SU-DHL-6 (cell line): ENCODE results near the gene FEN1.

Experiments
- H2AFZ ChIP-seq: fragments of 200-600 bp; sonication (generic); 2 replicates; pipeline ENCODE4 v1.6.1; 2014; ENCODE audit warnings: low read depth, mild to moderate bottlenecking, moderate library complexity, mixed read lengths, antibody characterized with exemption, low read length; ENCODE audit not compliant: severe bottlenecking
- H3F3A ChIP-seq: fragments of 200-600 bp; shearing (Covaris generic); 2 replicates; pipeline ENCODE4 v1.6.0; 2016; ENCODE audit warnings: antibody characterized with exemption, mild to moderate bottlenecking; ENCODE audit not compliant: insufficient read depth
- H3K27ac ChIP-seq: fragments of 200-600 bp; sonication (generic); 2 replicates; pipeline ENCODE4 v1.5.1; 2016; ENCODE audit warnings: low read depth, mild to moderate bottlenecking, low read length, moderate library complexity, mixed read lengths
- H3K27me3 ChIP-seq: fragments of 200-600 bp; sonication (generic), shearing (Covaris generic); 2 replicates; pipeline ENCODE4 v1.6.0; 2014; ENCODE audit warnings: mild to moderate bottlenecking, low read length
- H3K36me3 ChIP-seq: fragments of 200-600 bp; sonication (generic); 2 replicates; pipeline ENCODE4 v1.6.1; 2014; ENCODE audit warnings: mild to moderate bottlenecking, low read length, mixed read lengths
- H3K4me2 ChIP-seq: fragments of 300-600, 200-600 bp; shearing (Covaris generic), sonication (generic); 2 replicates; pipeline ENCODE4 v1.6.0; 2014; ENCODE audit warnings: low read length, low read depth, mild to moderate bottlenecking; ENCODE audit not compliant: poor library complexity, severe bottlenecking
- H3K4me3 ChIP-seq: fragments of 200-600 bp; sonication (generic); 2 replicates; pipeline ENCODE4 v1.5.1; 2014; ENCODE audit warnings: antibody characterized with exemption, low read length, mild to moderate bottlenecking, mixed read lengths; ENCODE audit not compliant: insufficient read depth, poor library complexity, severe bottlenecking
- H3K79me2 ChIP-seq: fragments of 200-600 bp; sonication (generic); 2 replicates; pipeline ENCODE4 v1.6.1; 2014; ENCODE audit warnings: mild to moderate bottlenecking, low read length, moderate library complexity; ENCODE audit not compliant: insufficient read depth
- H3K9ac ChIP-seq: fragments of 200-600 bp; sonication (generic); 2 replicates; pipeline ENCODE4 v1.7.0; 2014; ENCODE audit warnings: mild to moderate bottlenecking, low read length
- H3K9me2 ChIP-seq: fragments of 200-600 bp; sonication (generic); replicated peaks from 2 replicates; pipeline ENCODE4 v1.6.1; 2014; ENCODE audit warnings: low read length; ENCODE audit not compliant: insufficient read depth
- H3K9me3 ChIP-seq: fragments of 200-600 bp; sonication (generic); 2 replicates; pipeline ENCODE4 v1.6.1; 2014; ENCODE audit warnings: low read length, mixed read lengths; ENCODE audit not compliant: insufficient read depth
- H4K20me1 ChIP-seq: fragments of 200-600 bp; sonication (generic); 2 replicates; pipeline ENCODE4 v1.6.1; 2014; ENCODE audit warnings: low read depth, mild to moderate bottlenecking, antibody characterized with exemption, low read length, moderate library complexity, mixed read lengths
- EZH2phosphoT487 ChIP-seq: fragments of 200-600 bp; sonication (generic), shearing (Covaris generic); conservative IDR thresholded peaks from 2 replicates; pipeline ENCODE4 v1.6.1; 2018; ENCODE audit warnings: mild to moderate bottlenecking, antibody characterized with exemption, low read length, moderate library complexity, mixed read lengths
- TF ChIP-seq, protein P1 (sequence below): fragments of 200-600 bp; sonication (generic); IDR thresholded peaks from one replicate; pipeline ENCODE4 v1.5.1; 2017; ENCODE audit warnings: antibody characterized with exemption, mild to moderate bottlenecking, low read length, moderate library complexity; ENCODE audit not compliant: insufficient read depth, poor library complexity, severe bottlenecking

Gene FEN1

DNA sequence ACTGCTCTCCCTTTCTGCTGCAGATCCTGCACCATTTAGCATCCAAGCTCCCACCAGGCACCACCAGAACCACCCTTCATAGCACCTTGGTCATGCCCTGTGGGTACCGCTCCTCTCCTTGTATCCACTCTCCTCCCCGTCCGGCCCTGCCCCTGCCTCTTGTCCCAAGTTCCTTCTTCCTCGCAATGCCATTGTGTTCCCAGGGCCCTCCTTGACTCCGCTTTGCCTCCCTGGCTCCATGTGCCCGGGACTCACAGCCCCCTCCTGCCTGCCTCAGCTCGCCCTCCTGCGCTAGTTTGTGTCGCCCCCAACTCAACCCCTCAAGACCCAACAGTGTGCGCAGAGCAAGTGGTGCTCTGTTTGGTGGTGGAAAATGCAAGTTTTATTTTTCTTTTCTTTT, 46.2 kb downstream of the FEN1 start:
- Histone ChIP-seq H3K9me2 (no peaks in the 10 kb centered on the region), H3K27ac (no peak overlapping the region), H3F3A (peaks cover 4% of the 10 kb centered on the region; the same call in 1 of the 2 replicates), H3K79me2 (0 out of 2 replicates have a peak, but pooled peaks cover 4% of the 10 kb centered on the region), H4K20me1 (no peaks in the 10 kb centered on the region), H3K9me3 (no peaks in the 10 kb centered on the region), H3K4me3 (no peak overlapping the region), H3K9ac (no peak overlapping the region), H3K36me3 (no peaks in the 10 kb centered on the region), H3K27me3 (no peaks in the 10 kb centered on the region), H3K4me2 (no peak overlapping the region), H2AFZ (no peak overlapping the region)
- TF ChIP-seq, protein P1, sequence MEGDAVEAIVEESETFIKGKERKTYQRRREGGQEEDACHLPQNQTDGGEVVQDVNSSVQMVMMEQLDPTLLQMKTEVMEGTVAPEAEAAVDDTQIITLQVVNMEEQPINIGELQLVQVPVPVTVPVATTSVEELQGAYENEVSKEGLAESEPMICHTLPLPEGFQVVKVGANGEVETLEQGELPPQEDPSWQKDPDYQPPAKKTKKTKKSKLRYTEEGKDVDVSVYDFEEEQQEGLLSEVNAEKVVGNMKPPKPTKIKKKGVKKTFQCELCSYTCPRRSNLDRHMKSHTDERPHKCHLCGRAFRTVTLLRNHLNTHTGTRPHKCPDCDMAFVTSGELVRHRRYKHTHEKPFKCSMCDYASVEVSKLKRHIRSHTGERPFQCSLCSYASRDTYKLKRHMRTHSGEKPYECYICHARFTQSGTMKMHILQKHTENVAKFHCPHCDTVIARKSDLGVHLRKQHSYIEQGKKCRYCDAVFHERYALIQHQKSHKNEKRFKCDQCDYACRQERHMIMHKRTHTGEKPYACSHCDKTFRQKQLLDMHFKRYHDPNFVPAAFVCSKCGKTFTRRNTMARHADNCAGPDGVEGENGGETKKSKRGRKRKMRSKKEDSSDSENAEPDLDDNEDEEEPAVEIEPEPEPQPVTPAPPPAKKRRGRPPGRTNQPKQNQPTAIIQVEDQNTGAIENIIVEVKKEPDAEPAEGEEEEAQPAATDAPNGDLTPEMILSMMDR: no peak
- TF ChIP-seq EZH2phosphoT487: no peak

DNA sequence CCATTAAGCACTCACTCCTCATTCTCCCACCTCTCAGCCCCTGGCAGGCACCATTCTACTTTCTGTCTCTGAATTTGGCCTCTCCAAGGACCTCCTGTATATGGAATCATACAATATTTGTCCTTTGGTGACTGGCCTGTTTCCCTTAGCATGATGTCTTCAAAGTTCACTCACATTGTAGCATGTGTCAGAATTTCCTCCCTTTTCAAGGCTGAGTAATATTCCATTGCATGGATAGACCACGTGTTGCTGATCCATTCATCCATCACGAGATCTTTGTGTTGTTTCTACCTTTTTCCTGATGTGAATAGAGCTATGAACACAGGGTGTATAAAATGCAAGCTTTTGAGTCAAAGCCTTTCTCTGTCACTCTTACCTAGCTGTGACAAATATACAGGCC, 47.0 kb downstream of the FEN1 start:
- Histone ChIP-seq H3K27me3 (no peaks in the 10 kb centered on the region), H3K9me3 (no peaks in the 10 kb centered on the region), H3K9ac (no peak overlapping the region), H2AFZ (no peak overlapping the region), H3K4me3 (no peak overlapping the region), H4K20me1 (no peaks in the 10 kb centered on the region), H3K9me2 (no peaks in the 10 kb centered on the region), H3K79me2 (0 out of 2 replicates have a peak, but pooled peaks cover 4% of the 10 kb centered on the region), H3K27ac (no peak overlapping the region), H3K36me3 (no peaks in the 10 kb centered on the region), H3K4me2 (no peak overlapping the region), H3F3A (no peaks in the 10 kb centered on the region)
- TF ChIP-seq, protein P1: no peak
- TF ChIP-seq EZH2phosphoT487: no peak

DNA sequence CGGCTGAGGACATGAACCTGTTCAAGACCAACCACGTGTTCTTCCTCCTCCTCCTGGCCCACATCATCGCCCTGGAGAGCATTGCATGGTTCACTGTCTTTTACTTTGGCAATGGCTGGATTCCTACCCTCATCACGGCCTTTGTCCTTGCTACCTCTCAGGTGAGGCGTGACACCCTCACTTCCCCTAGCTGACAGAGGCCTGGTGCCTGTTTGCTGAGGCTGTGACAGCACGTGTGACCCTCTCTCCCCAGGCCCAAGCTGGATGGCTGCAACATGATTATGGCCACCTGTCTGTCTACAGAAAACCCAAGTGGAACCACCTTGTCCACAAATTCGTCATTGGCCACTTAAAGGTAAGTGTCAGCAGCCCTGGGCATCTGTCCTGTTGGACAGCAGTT, 47.7 kb downstream of the FEN1 start:
- no peaks in the 10 kb centered on the region for H3K36me3 ChIP-seq
- no peak for TF ChIP-seq EZH2phosphoT487
- TF ChIP-seq, protein P1: no peak

More for the DNA sequence above, 47.7 kb downstream of the FEN1 start:
- Histone ChIP-seq H3F3A (no peaks in the 10 kb centered on the region), H3K27ac (no peak overlapping the region), H2AFZ (no peak overlapping the region), H3K4me3 (no peak overlapping the region), H3K27me3 (no peaks in the 10 kb centered on the region), H4K20me1 (no peaks in the 10 kb centered on the region), H3K9ac (no peak overlapping the region), H3K4me2 (no peak overlapping the region), H3K79me2 (no peaks in the 10 kb centered on the region), H3K9me2 (no peaks in the 10 kb centered on the region), H3K9me3 (no peaks in the 10 kb centered on the region)
